ENCODE data around the gene CPA2. TPM values are rescaled to one million over a fixed set of nuclear protein-coding genes. Genes with fewer than 3 reads are reported as not detected.

CPA2 gene
- total and polyA plus RNA-seq, 2 of the 4 experiments (the other 2 are of a cell fraction) = 0.05 TPM; not detected in 1

DNA sequence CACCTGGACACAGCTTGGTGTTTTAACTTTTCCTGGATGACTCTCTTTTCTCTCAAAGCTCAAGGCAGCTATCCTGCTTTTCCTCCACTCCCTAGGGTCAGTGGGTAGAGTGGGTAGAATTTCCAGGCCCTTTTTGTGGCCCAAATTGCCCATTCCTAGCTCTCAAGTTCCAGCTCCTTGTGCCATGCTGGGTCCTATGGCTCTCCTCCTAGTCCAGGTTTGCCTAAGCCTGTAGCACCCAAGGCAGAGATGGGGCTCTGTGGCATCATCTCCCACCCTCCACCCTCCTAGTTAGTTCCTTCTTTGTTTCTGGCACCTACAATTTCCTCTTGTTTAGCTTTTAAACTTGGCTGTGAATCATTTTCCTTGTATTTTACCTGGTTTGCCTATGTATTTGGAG lies 36.0 kb downstream of the CPA2 start:
- H3K36me3 ChIP-seq (ENCODE audit: control insufficient read depth, insufficient read depth, low read length) = peaks cover 2% of the 10 kb centered on the region; the same call in 1 of the 2 replicates
- no peak overlapping the region for H3K9ac ChIP-seq (ENCODE audit: low read depth, low read length)
- H4K91ac ChIP-seq (ENCODE audit: insufficient read depth, low read depth, low read length) = no peak overlapping the region; the same call in 1 of the 2 replicates
- peak overlapping the region; percentile 12; the same call in 1 of the 2 replicates for H3K23ac ChIP-seq (ENCODE audit: low read depth, low read length)
- no peak overlapping the region for H4K5ac ChIP-seq (ENCODE audit: low read depth, low read length)
- H3K4ac ChIP-seq (ENCODE audit: low read depth, low read length) = peak overlapping the region; percentile 27; the same call in 1 of the 2 replicates
- H2AK9ac ChIP-seq (replicated peaks; ENCODE audit: low read depth, low read length, poor library complexity) = no peak overlapping the region
- no peak overlapping the region for H2BK15ac ChIP-seq (ENCODE audit: low read depth, low read length)
- in situ Hi-C loops (cut with MboI; ENCODE audit: low sequenced_read_pairs) (no loop called here), intact Hi-C loops (cut with micrococcal nuclease) (no loop called here), dilution Hi-C loops (cut with HindIII; ENCODE audit: low sequenced_read_pairs, unreplicated experiment) (no loop called here)
- H3K4me3 ChIP-seq (ENCODE audit: insufficient read depth, low read depth, low read length) = no peak overlapping the region
- no peak overlapping the region for H3K14ac ChIP-seq (replicated peaks; ENCODE audit: low read depth, low read length)
- H4K20me1 ChIP-seq (ENCODE audit: insufficient read depth, low read length) = no peaks in the 10 kb centered on the region
- DNase-seq (no peak), ATAC-seq (ENCODE audit: low read depth) (no peak)
- no peaks in the 10 kb centered on the region; the same call in 1 of the 2 replicates for H3K9me1 ChIP-seq (ENCODE audit: insufficient read depth, low read length)
- no peaks in the 10 kb centered on the region for H3K79me1 ChIP-seq (ENCODE audit: low read depth in 1 of 2, low read length in 2 of 2)
- H3K4me1 ChIP-seq (ENCODE audit: control insufficient read depth, insufficient read depth, low read length) = peaks cover 2% of the 10 kb centered on the region
- 0 out of 2 replicates have a peak overlapping the region, but pooled peaks have one; percentile 51 for H2BK20ac ChIP-seq (ENCODE audit: low read depth, low read length)
- no peak overlapping the region for H3K27ac ChIP-seq (ENCODE audit: insufficient read depth, low read length)
- no peak overlapping the region for H2BK5ac ChIP-seq (ENCODE audit: low read depth, low read length, poor library complexity, severe bottlenecking)
- no peaks in the 10 kb centered on the region for H3K9me3 ChIP-seq (ENCODE audit: control insufficient read depth, insufficient read depth, low read length)
- CTCF ChIA-PET = interaction anchor here (0.6 to 1.6 kb wide), 2 partner anchors 10 to 594 kb away, joined by 3 to 4 read pairs; partner anchors contain the start of gene CPA4
- H3K18ac ChIP-seq (ENCODE audit: low read depth, low read length) = no peak overlapping the region
- H3K4me2 ChIP-seq (ENCODE audit: low read depth, low read length) = no peak overlapping the region
- H4K8ac ChIP-seq (ENCODE audit: low read depth in 2 of 2, low read length in 2 of 2) = no peak overlapping the region
- no peak for TF ChIP-seq RAD21 (IDR thresholded peaks at IDR 0.05; ENCODE audit: low read length)
- TF ChIP-seq RFX5 (IDR thresholded peaks at IDR 0.05; ENCODE audit: low read depth, low read length) = no peak
- peak overlapping the region; percentile 48; the same call in 1 of the 2 replicates for H2AK5ac ChIP-seq (ENCODE audit: low read depth, low read length)
- H3K56ac ChIP-seq (ENCODE audit: extremely low read depth, insufficient read depth, low read length) = no peak overlapping the region
- no TSS peak for BruUV-seq (replicated peaks)
- POLR2A ChIA-PET (ENCODE audit: unreplicated experiment) = no interaction called here
- H2BK120ac ChIP-seq (ENCODE audit: low read depth, low read length) = no peak overlapping the region; the same call in 1 of the 2 replicates
- H3K27me3 ChIP-seq (ENCODE audit: control insufficient read depth, insufficient read depth, low read length) = no peaks in the 10 kb centered on the region
- H2AFZ ChIP-seq (replicated peaks; ENCODE audit: low read length, poor library complexity) = no peak overlapping the region
